GM23338 (cell line): ENCODE results near the gene ADGRB2. TPM values are rescaled to one million over a fixed set of nuclear protein-coding genes. Genes with fewer than 3 reads are reported as not detected.

Source experiments
- ATAC-seq: fragments of 200-7000 bp; cut with Tn5 transposase; 3 replicates; pipeline ENCODE4 v1.9.1; 2020
- DNase-seq: peaks from one replicate; pipeline ENCODE4 v3.0.0-alpha.2; 2015; ENCODE audit warnings: low spot score
- H2AFZ ChIP-seq: fragments of 200-600 bp; sonication (generic); 2 replicates; pipeline ENCODE4 v1.8.0; 2016; ENCODE audit warnings: antibody characterized with exemption, mild to moderate bottlenecking, moderate library complexity
- H3F3A ChIP-seq: fragments of 200-600 bp; sonication (generic); replicated peaks from 2 replicates; pipeline ENCODE4 v1.8.0; 2017; ENCODE audit warnings: antibody characterized with exemption, mixed run types, low read depth
- H3K27ac ChIP-seq: fragments of 200-600 bp; sonication (generic); 2 replicates; pipeline ENCODE4 v1.6.1; 2016; ENCODE audit warnings: low read depth
- H3K27me3 ChIP-seq: fragments of 200-600 bp; sonication (generic); 2 replicates; pipeline ENCODE4 v1.8.0; 2016; ENCODE audit warnings: mild to moderate bottlenecking, mixed run types, moderate library complexity; ENCODE audit not compliant: insufficient read depth
- H3K36me3 ChIP-seq: fragments of 200-600 bp; sonication (generic); 2 replicates; pipeline ENCODE4 v1.8.0; 2016; ENCODE audit warnings: mild to moderate bottlenecking; ENCODE audit not compliant: insufficient read depth
- H3K4me1 ChIP-seq: fragments of 200-600 bp; sonication (generic); 2 replicates; pipeline ENCODE4 v1.8.0; 2016; ENCODE audit warnings: mild to moderate bottlenecking, moderate library complexity; ENCODE audit not compliant: insufficient read depth
- H3K4me2 ChIP-seq: fragments of 200-600 bp; sonication (generic); 2 replicates; pipeline ENCODE4 v1.7.1; 2017; ENCODE audit warnings: mixed run types
- H3K4me3 ChIP-seq: fragments of 200-600 bp; sonication (generic); 2 replicates; pipeline ENCODE4 v1.6.1; 2016; ENCODE audit warnings: mixed run types
- H3K79me2 ChIP-seq: fragments of 200-600 bp; sonication (generic); replicated peaks from 2 replicates; pipeline ENCODE4 v1.8.0; 2017; ENCODE audit warnings: mild to moderate bottlenecking; ENCODE audit not compliant: insufficient read depth
- H3K9me2 ChIP-seq: fragments of 200-600 bp; sonication (generic); 2 replicates; pipeline ENCODE4 v1.8.0; 2017; ENCODE audit not compliant: insufficient read depth
- H4K20me1 ChIP-seq: fragments of 200-600 bp; sonication (generic); replicated peaks from 2 replicates; pipeline ENCODE4 v1.8.0; 2017; ENCODE audit warnings: mild to moderate bottlenecking; ENCODE audit not compliant: insufficient read depth
- H3K27ac Mint-ChIP-seq: 2 replicates; pipeline ENCODE4 v1.8.0; 2020; ENCODE audit warnings: inconsistent platforms, mild to moderate bottlenecking, moderate library complexity, mixed read lengths
- H3K27me3 Mint-ChIP-seq: 3 replicates; pipeline ENCODE4 v1.8.0; 2022; ENCODE audit warnings: low read depth, mild to moderate bottlenecking, moderate library complexity, mixed read lengths, inconsistent platforms; ENCODE audit not compliant: insufficient read depth, poor library complexity
- H3K36me3 Mint-ChIP-seq: 3 replicates; pipeline ENCODE4 v1.8.0; 2021; ENCODE audit warnings: low read depth, mild to moderate bottlenecking, inconsistent platforms, moderate library complexity, mixed read lengths
- H3K4me1 Mint-ChIP-seq: 3 replicates; pipeline ENCODE4 v1.8.0; 2020; ENCODE audit warnings: mild to moderate bottlenecking, inconsistent platforms, mixed read lengths
- H3K4me3 Mint-ChIP-seq: 3 replicates; pipeline ENCODE4 v1.8.0; 2021; ENCODE audit warnings: moderate library complexity, mild to moderate bottlenecking, inconsistent platforms, mixed read lengths
- H3K9me3 Mint-ChIP-seq: 3 replicates; pipeline ENCODE4 v1.8.0; 2020; ENCODE audit warnings: moderate library complexity, mild to moderate bottlenecking, inconsistent platforms, mixed read lengths
- CTCF ChIP-seq, 2 experiments: fragments of 200-600 bp in 1 of 2; sonication (generic) in 1 of 2; conservative IDR thresholded peaks; 2 replicates each; pipeline versions ENCODE4 v1.5.1 to v1.6.1; 2016 to 2017; ENCODE audit warnings: antibody characterized with exemption in 2 of 2, low read depth in 2 of 2, mild to moderate bottlenecking in 2 of 2, moderate library complexity in 1 of 2
- ETS1 ChIP-seq: IDR thresholded peaks from 2 replicates; pipeline ENCODE4 v1.6.1; 2016; ENCODE audit warnings: antibody characterized with exemption
- POLR2AphosphoS5 ChIP-seq: IDR thresholded peaks from 2 replicates; pipeline ENCODE4 v1.6.1; 2016; ENCODE audit warnings: antibody characterized with exemption, low read depth
- REST ChIP-seq: IDR thresholded peaks from one replicate; pipeline ENCODE4 v1.6.1; 2018; ENCODE audit warnings: antibody characterized with exemption; ENCODE audit not compliant: unreplicated experiment
- STAT1 ChIP-seq: IDR thresholded peaks from one replicate; pipeline ENCODE4 v1.6.1; 2016; ENCODE audit warnings: antibody characterized with exemption; ENCODE audit not compliant: unreplicated experiment
- polyA plus RNA-seq: library from polyadenylated mRNA; unstranded; fragments of >200 nt; fragmentation: Nextera tagmentation; extraction: Ambion mirVana; gene quantifications from 2 replicates; pipeline ENCODE4 v1.2.1, GENCODE V29; 2016
- total RNA-seq: library from RNA; depleted of rRNA; stranded (reverse); fragments of >200 nt; shearing (Covaris generic); gene quantifications from 2 replicates; pipeline ENCODE4 v1.2.3, GENCODE V29; 2014

The ADGRB2 gene
- total and polyA plus RNA-seq, 2 experiments from 2014 or later, result 8.0 to 27.8 TPM

- DNase-seq, result peak; percentile 97
- Histone ChIP-seq H2AFZ (peak overlapping the region; percentile 100; the same call in 1 of the 2 replicates), H3K9me2 (no peaks in the 10 kb centered on the region), H3K4me1 (peaks cover 5% of the 10 kb centered on the region), H4K20me1 (no peaks in the 10 kb centered on the region), H3K36me3 (no peaks in the 10 kb centered on the region), H3K79me2 (no peaks in the 10 kb centered on the region), H3K27ac (no peak overlapping the region), H3F3A (0 out of 2 replicates have a peak, but pooled peaks cover 10% of the 10 kb centered on the region), H3K4me2 (peak overlapping the region; percentile 94), H3K27me3 (no peaks in the 10 kb centered on the region), H3K4me3 (peak overlapping the region; percentile 83)
- Mint-ChIP-seq H3K27me3 (peaks cover 18% of the 10 kb centered on the region), H3K27ac (no peak overlapping the region), H3K36me3 (no peaks in the 10 kb centered on the region), H3K4me3 (peak overlapping the region; percentile 92), H3K4me1 (peaks cover 8% of the 10 kb centered on the region), H3K9me3 (no peaks in the 10 kb centered on the region)
- ATAC-seq, result peak; percentile 81
- TF ChIP-seq STAT1 (no peak), CTCF (conservative IDR thresholded peaks at IDR 0.05; ENCODE audit: low read depth in 2 of 2) (peak; percentile 80 to 99), REST (no peak)
These were observed 25.3 kb upstream of the ADGRB2 start for GRCh38 chr1:31789259-31790065.

GRCh38 chr1:31788825-31789256, 24.7 kb upstream of the ADGRB2 start:
- TF ChIP-seq POLR2AphosphoS5 (no peak), STAT1 (no peak), ETS1 (no peak)
- H4K20me1 ChIP-seq, result no peaks in the 10 kb centered on the region
- no peaks in the 10 kb centered on the region for H3K9me2 ChIP-seq
- peak overlapping the region; percentile 92 for H3K4me3 Mint-ChIP-seq
- peak; percentile 19 for ATAC-seq
- no peak overlapping the region for H3K27ac ChIP-seq
- H3K4me3 ChIP-seq, result peak overlapping the region; percentile 83
- peaks cover 22% of the 10 kb centered on the region for H3K27me3 Mint-ChIP-seq
- no peaks in the 10 kb centered on the region for H3K36me3 ChIP-seq
- H3K27ac Mint-ChIP-seq, result peak overlapping the region; percentile 74
- no peaks in the 10 kb centered on the region for H3K79me2 ChIP-seq
- H3K4me1 ChIP-seq, result peaks cover 5% of the 10 kb centered on the region
- peaks cover 8% of the 10 kb centered on the region for H3K4me1 Mint-ChIP-seq
- 0 out of 2 replicates have a peak, but pooled peaks cover 10% of the 10 kb centered on the region for H3F3A ChIP-seq
- no peak for DNase-seq
- peak overlapping the region; percentile 94 for H3K4me2 ChIP-seq
- no peaks in the 10 kb centered on the region for H3K36me3 Mint-ChIP-seq
- no peaks in the 10 kb centered on the region for H3K9me3 Mint-ChIP-seq
- H3K27me3 ChIP-seq, result no peaks in the 10 kb centered on the region
- peak overlapping the region; percentile 100 for H2AFZ ChIP-seq
